ENCODE results near the gene CDC42. TPM values are rescaled to one million over a fixed set of nuclear protein-coding genes. Genes with fewer than 3 reads are reported as not detected.
A peak's percentile ranks its signal among the peaks of the same experiment; 100 is the strongest.

CDC42 gene
- total and polyA plus RNA-seq, 9 of the 15 experiments (the other 6 are each of a cell fraction or from before 2014, with no cell fraction given): 186 to 398 (median 325) TPM

GRCh38 chr1:22053017-22053860, 730 bp downstream of the CDC42 start (continued):
- TF ChIP-seq ZNF282 (CRISPR knock-in tag; IDR thresholded peaks at IDR 0.05): no peak
- TF ChIP-seq TFE3 (CRISPR knock-in tag; IDR thresholded peaks at IDR 0.05): no peak
- TF ChIP-seq NFE2 (IDR thresholded peaks at IDR 0.05; ENCODE audit: low read depth): no peak
- no peak for TF ChIP-seq PTTG1 (tag; IDR thresholded peaks at IDR 0.05; ENCODE audit: low read depth)
- peak; percentile 76; the same call in 1 of the 2 replicates for TF ChIP-seq SMARCE1 (IDR thresholded peaks at IDR 0.05)
- TF ChIP-seq JUND (IDR thresholded peaks at IDR 0.05; ENCODE audit: borderline replicate concordance, low read depth, low read length): peak; percentile 95
- peak; percentile 97 for TF ChIP-seq JUND (tag; IDR thresholded peaks at IDR 0.05; ENCODE audit: borderline replicate concordance, low read depth, low read length)
- TF ChIP-seq ZNF785 (CRISPR knock-in tag; IDR thresholded peaks at IDR 0.05): no peak
- 0 out of 2 replicates have a peak, but pooled peaks have one; percentile 25 for TF ChIP-seq ZNF511 (CRISPR knock-in tag; IDR thresholded peaks at IDR 0.05)
- TF ChIP-seq RBM17 (IDR thresholded peaks at IDR 0.05; ENCODE audit: borderline replicate concordance, low read depth, low read length): no peak
- TF ChIP-seq IFI16 (CRISPR knock-in tag; IDR thresholded peaks at IDR 0.05): no peak
- TF ChIP-seq CCAR2 (IDR thresholded peaks at IDR 0.05; ENCODE audit: low read depth, low read length): no peak
- TF ChIP-seq ZNF445 (CRISPR knock-in tag; IDR thresholded peaks at IDR 0.05; ENCODE audit: low read depth): no peak
- TF ChIP-seq ZNF316 (IDR thresholded peaks at IDR 0.05): no peak
- TF ChIP-seq PKNOX1 (IDR thresholded peaks at IDR 0.05): no peak
- TF ChIP-seq NCOR1 (IDR thresholded peaks at IDR 0.05): no peak
- TF ChIP-seq ZBTB17 (CRISPR knock-in tag; IDR thresholded peaks at IDR 0.05): 0 out of 2 replicates have a peak, but pooled peaks have one; percentile 55
- TF ChIP-seq ZC3H11A (IDR thresholded peaks at IDR 0.05; ENCODE audit: low read depth, low read length): no peak
- TF ChIP-seq ZBTB33 (CRISPR knock-in tag; IDR thresholded peaks at IDR 0.05): no peak
- no peak for TF ChIP-seq HNRNPK (IDR thresholded peaks at IDR 0.05; ENCODE audit: low read depth, low read length, poor library complexity, severe bottlenecking)
- TF ChIP-seq KAT8 (IDR thresholded peaks at IDR 0.05; ENCODE audit: low read depth): no peak
- TF ChIP-seq ZNF717 (CRISPR knock-in tag; IDR thresholded peaks at IDR 0.05): no peak
- TF ChIP-seq GTF2E2 (tag; IDR thresholded peaks at IDR 0.05): peak; percentile 98
- no peak for TF ChIP-seq SMAD2 (IDR thresholded peaks at IDR 0.05; ENCODE audit: low read depth, low read length)
- no peak for TF ChIP-seq ZNF384 (IDR thresholded peaks at IDR 0.05; ENCODE audit: low read depth, low read length)
- no peak for TF ChIP-seq HMG20B (CRISPR knock-in tag; IDR thresholded peaks at IDR 0.05)
